Caco-2 (cell line): Measurements from ENCODE around the gene RASGRP1. TPM values are rescaled to one million over a fixed set of nuclear protein-coding genes. Genes with fewer than 3 reads are reported as not detected.

ENCODE experiments used
- BruUV-seq: library from RNA; stranded (reverse); fragments of 400-500 nt; replicated peaks from 2 replicates; lab custom pipeline; 2021; lab: Mats Ljungman, UMichigan
- CTCF ChIA-PET: fragments of 300-600 bp; sonication (Branson Sonifier 250); formaldehyde crosslinking; loops from one replicate; lab custom pipeline; 2022; ENCODE audit warnings: antibody characterized with exemption; lab: Charles Lee
- POLR2A ChIA-PET: fragments of 300-600 bp; sonication (Branson Sonifier 250); formaldehyde crosslinking; loops from one replicate; lab custom pipeline; 2022; ENCODE audit warnings: antibody characterized with exemption; lab: Charles Lee
- DNase-seq, 2 experiments: peaks; one replicate each; pipeline versions ENCODE4 v3.0.0 to v3.0.0-alpha.2; 2020 to 2022
- H3K27me3 ChIP-seq: replicated peaks from 2 replicates; pipeline ENCODE4 v1.6.0; 2011; ENCODE audit warnings: low read length; ENCODE audit not compliant: control insufficient read depth, insufficient read depth
- H3K36me3 ChIP-seq: 2 replicates; pipeline ENCODE4 v1.5.1; 2011; ENCODE audit warnings: low read length; ENCODE audit not compliant: control insufficient read depth, insufficient read depth
- H3K4me1 ChIP-seq: fragments of 250-450 bp; sonication (Bioruptor Pico); 2 replicates; pipeline ENCODE4 v1.5.1; 2020; ENCODE audit warnings: mild to moderate bottlenecking
- H3K4me3 ChIP-seq: 2 replicates; pipeline ENCODE4 v1.5.1; 2011; ENCODE audit warnings: low read depth, mild to moderate bottlenecking, control low read depth, low read length
- H3K9me3 ChIP-seq: fragments of 250-450 bp; sonication (Bioruptor Pico); 2 replicates; pipeline ENCODE4 v1.5.1; 2020; ENCODE audit warnings: mild to moderate bottlenecking, moderate library complexity
- H3K27ac Mint-ChIP-seq: one replicate; pipeline ENCODE4 v1.8.0; 2022; ENCODE audit warnings: mixed read lengths; ENCODE audit not compliant: unreplicated experiment
- H3K27me3 Mint-ChIP-seq: one replicate; pipeline ENCODE4 v1.8.0; 2022; ENCODE audit warnings: mixed read lengths; ENCODE audit not compliant: insufficient read depth, unreplicated experiment
- H3K36me3 Mint-ChIP-seq: one replicate; pipeline ENCODE4 v1.8.0; 2022; ENCODE audit warnings: mild to moderate bottlenecking, mixed read lengths; ENCODE audit not compliant: insufficient read depth, unreplicated experiment
- H3K4me1 Mint-ChIP-seq: one replicate; pipeline ENCODE4 v1.8.0; 2022; ENCODE audit warnings: low read depth, mixed read lengths; ENCODE audit not compliant: unreplicated experiment
- H3K4me3 Mint-ChIP-seq: one replicate; pipeline ENCODE4 v1.8.0; 2022; ENCODE audit warnings: mild to moderate bottlenecking, moderate library complexity, mixed read lengths; ENCODE audit not compliant: unreplicated experiment
- H3K9me3 Mint-ChIP-seq: one replicate; pipeline ENCODE4 v1.8.0; 2022; ENCODE audit warnings: mixed read lengths; ENCODE audit not compliant: unreplicated experiment
- CTCF ChIP-seq, 2 experiments: fragments of 200-600 bp in 1 of 2; IDR thresholded peaks; 1 replicate in 1 of 2; 2 replicates in 1 of 2; pipeline versions ENCODE4 v1.5.1 to v1.8.0; 2011 to 2022; ENCODE audit warnings: antibody characterized with exemption in 1 of 2, control low read depth in 1 of 2, inconsistent platforms in 1 of 2, low read depth in 1 of 2, low read length in 1 of 2, mild to moderate bottlenecking in 1 of 2, moderate library complexity in 1 of 2; ENCODE audit not compliant: insufficient read depth in 1 of 2, severe bottlenecking in 1 of 2, unreplicated experiment in 1 of 2
- intact Hi-C: fragments of 100-400 bp; cut with micrococcal nuclease; formaldehyde crosslinking; loops from one replicate; pipeline ENCODE4 v1.10.0; 2022; ENCODE audit not compliant: unreplicated experiment
- total RNA-seq: library from RNA; stranded (reverse); gene quantifications from 2 replicates; pipeline ENCODE4 v1.2.3, GENCODE V29; 2022

RASGRP1 gene
- total RNA-seq, 1 experiment from 2014 or later: 7.3 TPM

- no peak overlapping the region for H3K4me3 Mint-ChIP-seq
- CTCF ChIA-PET: no interaction called here
These were observed 12.6 kb downstream of the RASGRP1 start for GRCh38 chr15:38551720-38552648.

GRCh38 chr15:38549222-38549621, 15.4 kb downstream of the RASGRP1 start:
- Mint-ChIP-seq H3K9me3 (no peaks in the 10 kb centered on the region), H3K27ac (no peak overlapping the region), H3K4me3 (no peak overlapping the region), H3K4me1 (peaks cover 7% of the 10 kb centered on the region), H3K36me3 (no peaks in the 10 kb centered on the region), H3K27me3 (no peaks in the 10 kb centered on the region)
- BruUV-seq: no TSS peak
- no peak for DNase-seq
- no peak for TF ChIP-seq CTCF (IDR thresholded peaks at IDR 0.05; ENCODE audit: insufficient read depth in 1 of 2, low read depth in 1 of 2, low read length in 1 of 2, severe bottlenecking in 1 of 2, unreplicated experiment in 1 of 2)
- H3K27me3 ChIP-seq: no peaks in the 10 kb centered on the region
- no peaks in the 10 kb centered on the region for H3K9me3 ChIP-seq
- intact Hi-C loops: no loop called here
- ChIA-PET POLR2A (no interaction called here), CTCF (no interaction called here)
- H3K4me1 ChIP-seq: peaks cover 7% of the 10 kb centered on the region
- H3K36me3 ChIP-seq: no peaks in the 10 kb centered on the region
- no peak overlapping the region for H3K4me3 ChIP-seq

More at GRCh38 chr15:38551720-38552648, 12.6 kb downstream of the RASGRP1 start:
- H3K27me3 ChIP-seq: no peaks in the 10 kb centered on the region
- H3K4me3 ChIP-seq: no peak overlapping the region
- H3K36me3 Mint-ChIP-seq: no peaks in the 10 kb centered on the region
- no peaks in the 10 kb centered on the region for H3K27me3 Mint-ChIP-seq
- BruUV-seq: no TSS peak
- H3K4me1 ChIP-seq: peaks cover 12% of the 10 kb centered on the region
- no peak for DNase-seq
- peaks cover 14% of the 10 kb centered on the region for H3K4me1 Mint-ChIP-seq
- no peak overlapping the region for H3K27ac Mint-ChIP-seq
- H3K9me3 ChIP-seq: no peaks in the 10 kb centered on the region; the same call in 1 of the 2 replicates
- TF ChIP-seq CTCF (IDR thresholded peaks at IDR 0.05; ENCODE audit: insufficient read depth in 1 of 2, low read depth in 1 of 2, low read length in 1 of 2, severe bottlenecking in 1 of 2, unreplicated experiment in 1 of 2): no peak
- POLR2A ChIA-PET: no interaction called here
- no peaks in the 10 kb centered on the region for H3K9me3 Mint-ChIP-seq
- intact Hi-C loops: no loop called here
- H3K36me3 ChIP-seq: no peaks in the 10 kb centered on the region

GRCh38 chr15:38547255-38547997, 17.2 kb downstream of the RASGRP1 start:
- Mint-ChIP-seq H3K4me3 (no peak overlapping the region), H3K36me3 (no peaks in the 10 kb centered on the region), H3K9me3 (no peaks in the 10 kb centered on the region), H3K4me1 (no peaks in the 10 kb centered on the region), H3K27ac (no peak overlapping the region), H3K27me3 (no peaks in the 10 kb centered on the region)
- POLR2A ChIA-PET: no interaction called here
- DNase-seq: no peak
- intact Hi-C loops: no loop called here
- no peaks in the 10 kb centered on the region for H3K9me3 ChIP-seq
- H3K4me1 ChIP-seq: peaks cover 7% of the 10 kb centered on the region
- BruUV-seq: no TSS peak
- H3K36me3 ChIP-seq: no peaks in the 10 kb centered on the region
- TF ChIP-seq CTCF (IDR thresholded peaks at IDR 0.05; ENCODE audit: insufficient read depth in 1 of 2, low read depth in 1 of 2, low read length in 1 of 2, severe bottlenecking in 1 of 2, unreplicated experiment in 1 of 2): no peak
- CTCF ChIA-PET: no interaction called here
- no peaks in the 10 kb centered on the region for H3K27me3 ChIP-seq
- no peak overlapping the region for H3K4me3 ChIP-seq
